Lower leg skin (tissue), 4 donors: ENCODE measurements around the gene CST8. TPM values are rescaled to one million over a fixed set of nuclear protein-coding genes. Genes with fewer than 3 reads are reported as not detected.

Experiments used
- DNase-seq, 2 donors: peaks; one replicate each; pipeline ENCODE4 v3.0.0-alpha.2; 2019; ENCODE audit warnings: low spot score in 2 of 2
- H3K4me3 ChIP-seq: fragments of 200-600 bp; sonication (generic); 2 replicates; pipeline ENCODE4 v1.5.1; 2017; ENCODE audit warnings: mild to moderate bottlenecking, low read depth; ENCODE audit not compliant: poor library complexity, severe bottlenecking
- CTCF ChIP-seq, 3 donors: fragments of 450-650 bp; IDR thresholded peaks; one replicate each; pipeline ENCODE4 v1.5.1; 2016; ENCODE audit warnings: antibody characterized with exemption in 3 of 3, mild to moderate bottlenecking in 3 of 3, moderate library complexity in 2 of 3
- POLR2A ChIP-seq, 2 donors: fragments of 450-650 bp; IDR thresholded peaks; one replicate each; pipeline ENCODE4 v1.6.1; 2016 to 2017; ENCODE audit warnings: antibody characterized with exemption in 2 of 2, mild to moderate bottlenecking in 1 of 2, moderate library complexity in 1 of 2
- WGBS, 2 donors: methylation state at CpG; one replicate each; pipeline ENCODE4 v1.1.5; 2018; 5-methylcytosine and 5-hydroxymethylcytosine counted together
- intact Hi-C: fragments of 100-400 bp; cut with DNase I; formaldehyde crosslinking; loops from one replicate; pipeline ENCODE4 v1.15.0; 2023; ENCODE audit warnings: low total_unique reads
- total RNA-seq, 4 donors: library from RNA; depleted of rRNA; stranded (reverse); fragments of >200 nt; gene quantifications; one replicate each; pipeline ENCODE4 v1.1.0, GENCODE V29; 2016

CST8 gene
- total RNA-seq, 4 donors from 2014 or later, result not detected

GRCh38 chr20:23526850-23527249 is 35.9 kb downstream of the CST8 start:
- intact Hi-C loops, result no loop called here
- no peak overlapping the region for H3K4me3 ChIP-seq
- no peak for DNase-seq
- 93 to 98% methylated on average over 1 of the region's 1 CpG for WGBS, 2 donors
- TF ChIP-seq CTCF (IDR thresholded peaks at IDR 0.05), result no peak
- TF ChIP-seq POLR2A (IDR thresholded peaks at IDR 0.05), result no peak

- TF ChIP-seq POLR2A (IDR thresholded peaks at IDR 0.05) (no peak), CTCF (IDR thresholded peaks at IDR 0.05) (no peak)
- no peak overlapping the region for H3K4me3 ChIP-seq
- DNase-seq, result no peak
- intact Hi-C loops, result no loop called here
- WGBS, 2 donors, result 66 to 90% methylated on average over 1 of the region's 1 CpG
Measured at GRCh38 chr20:23528867-23529431, 38.0 kb downstream of the CST8 start.

- intact Hi-C loops, result no loop called here
- WGBS, 2 donors, result 36 to 48% methylated on average over 1 of the region's 1 CpG
- H3K4me3 ChIP-seq, result no peak overlapping the region
- no peak for DNase-seq
- TF ChIP-seq CTCF (IDR thresholded peaks at IDR 0.05) (no peak), POLR2A (IDR thresholded peaks at IDR 0.05) (no peak)
Measured at GRCh38 chr20:23530937-23531567, 40.1 kb downstream of the CST8 start.

- 80 to 88% methylated on average over 1 of the region's 1 CpG for WGBS, 2 donors
- intact Hi-C loops, result no loop called here
- TF ChIP-seq POLR2A (IDR thresholded peaks at IDR 0.05), result no peak
- TF ChIP-seq CTCF (IDR thresholded peaks at IDR 0.05), result no peak
- no peak for DNase-seq
- H3K4me3 ChIP-seq, result no peak overlapping the region
Measured at GRCh38 chr20:23532533-23532932, 41.6 kb downstream of the CST8 start.

GRCh38 chr20:23533161-23533560 is 42.2 kb downstream of the CST8 start:
- DNase-seq, result no peak
- TF ChIP-seq CTCF (IDR thresholded peaks at IDR 0.05), result no peak
- TF ChIP-seq POLR2A (IDR thresholded peaks at IDR 0.05), result no peak
- intact Hi-C loops, result no loop called here
- no peak overlapping the region for H3K4me3 ChIP-seq
